Liver (tissue), 9 donors: ENCODE results near the gene VAV3. TPM values are rescaled to one million over a fixed set of nuclear protein-coding genes. Genes with fewer than 3 reads are reported as not detected.
A peak's percentile ranks its signal among the peaks of the same experiment; 100 is the strongest.

Experiments used
- DNase-seq: peaks from one replicate; pipeline ENCODE4 v3.0.0-alpha.2; 2017; ENCODE audit warnings: low spot score
- H3K27ac ChIP-seq, 2 donors: one replicate each; pipeline ENCODE4 v1.7.0; 2013; ENCODE audit warnings: inconsistent platforms in 2 of 2, low read length in 2 of 2, control low read depth in 1 of 2, low read depth in 1 of 2, mild to moderate bottlenecking in 1 of 2
- H3K27me3 ChIP-seq, 4 donors: one replicate each; pipeline versions ENCODE4 v1.6.1 to v1.7.0; 2013; ENCODE audit warnings: low read length in 3 of 4, inconsistent platforms in 1 of 4, mild to moderate bottlenecking in 1 of 4, moderate library complexity in 1 of 4; ENCODE audit not compliant: control insufficient read depth in 4 of 4, insufficient read depth in 4 of 4
- H3K36me3 ChIP-seq, 4 donors: one replicate each; pipeline versions ENCODE4 v1.6.1 to v1.7.0; 2013; ENCODE audit warnings: low read length in 3 of 4, mild to moderate bottlenecking in 3 of 4, low read depth in 1 of 4, moderate library complexity in 1 of 4; ENCODE audit not compliant: control insufficient read depth in 4 of 4, insufficient read depth in 3 of 4
- H3K4me1 ChIP-seq, 4 donors: one replicate each; pipeline versions ENCODE4 v1.6.1 to v1.7.0; 2013; ENCODE audit warnings: low read length in 3 of 4, mild to moderate bottlenecking in 3 of 4, moderate library complexity in 1 of 4; ENCODE audit not compliant: control insufficient read depth in 4 of 4, insufficient read depth in 4 of 4
- H3K4me3 ChIP-seq, 3 donors: one replicate each; pipeline versions ENCODE4 v1.6.1 to v1.7.0; 2013; ENCODE audit warnings: low read length in 3 of 3, control low read depth in 1 of 3, low read depth in 1 of 3, mild to moderate bottlenecking in 1 of 3
- H3K9ac ChIP-seq, 2 donors: one replicate each; pipeline ENCODE4 v1.7.0; 2013; ENCODE audit warnings: low read length in 2 of 2, mild to moderate bottlenecking in 2 of 2, moderate library complexity in 2 of 2, control low read depth in 1 of 2, low read depth in 1 of 2
- H3K9me3 ChIP-seq, 4 donors: one replicate each; pipeline versions ENCODE4 v1.6.1 to v1.7.0; 2013; ENCODE audit warnings: low read length in 3 of 4; ENCODE audit not compliant: control insufficient read depth in 4 of 4
- ATF3 ChIP-seq: IDR thresholded peaks from 2 replicates; pipeline ENCODE4 v1.6.1; 2016; ENCODE audit warnings: antibody characterized with exemption
- CTCF ChIP-seq: fragments of 150-350 bp; IDR thresholded peaks from 2 replicates; pipeline ENCODE4 v1.5.1; 2017; ENCODE audit warnings: improper control_type of control experiment, low read depth, low read length; ENCODE audit not compliant: missing input control
- EGR1 ChIP-seq, 2 donors: IDR thresholded peaks; 2 replicates each; pipeline ENCODE4 v1.6.1; 2016 to 2018; ENCODE audit warnings: antibody characterized with exemption in 2 of 2, low read depth in 2 of 2
- FOXA2 ChIP-seq: IDR thresholded peaks from 2 replicates; pipeline ENCODE4 v1.6.1; 2016; ENCODE audit warnings: antibody characterized with exemption
- GABPA ChIP-seq, 2 donors: IDR thresholded peaks in 1 of 2; conservative IDR thresholded peaks in 1 of 2; 2 replicates each; pipeline ENCODE4 v1.6.1; 2016; ENCODE audit warnings: antibody characterized with exemption in 2 of 2, mild to moderate bottlenecking in 1 of 2, moderate library complexity in 1 of 2
- HNF4A ChIP-seq, 2 donors: conservative IDR thresholded peaks; 2 replicates each; pipeline ENCODE4 v1.6.1; 2016; ENCODE audit warnings: antibody characterized with exemption in 2 of 2, mild to moderate bottlenecking in 2 of 2
- HNF4G ChIP-seq: IDR thresholded peaks from 2 replicates; pipeline ENCODE4 v1.6.1; 2016; ENCODE audit warnings: antibody characterized with exemption
- MAX ChIP-seq: IDR thresholded peaks from 2 replicates; pipeline ENCODE4 v1.6.1; 2016; ENCODE audit warnings: antibody characterized with exemption
- NR2F2 ChIP-seq: IDR thresholded peaks from 2 replicates; pipeline ENCODE4 v1.6.1; 2016; ENCODE audit warnings: antibody characterized with exemption
- REST ChIP-seq: IDR thresholded peaks from 2 replicates; pipeline ENCODE4 v1.6.1; 2016; ENCODE audit warnings: antibody characterized with exemption, mild to moderate bottlenecking
- SP1 ChIP-seq: IDR thresholded peaks from 2 replicates; pipeline ENCODE4 v1.6.1; 2018; ENCODE audit warnings: antibody characterized with exemption, mild to moderate bottlenecking
- TAF1 ChIP-seq: conservative IDR thresholded peaks from 2 replicates; pipeline ENCODE4 v1.6.1; 2016; ENCODE audit warnings: antibody characterized with exemption, mild to moderate bottlenecking
- YY1 ChIP-seq: IDR thresholded peaks from 2 replicates; pipeline ENCODE4 v1.6.1; 2016; ENCODE audit warnings: antibody characterized with exemption, mild to moderate bottlenecking
- ZBTB33 ChIP-seq: IDR thresholded peaks from 2 replicates; pipeline ENCODE4 v1.6.1; 2016; ENCODE audit warnings: antibody characterized with exemption
- WGBS: extraction: QIAGEN DNeasy Blood & Tissue Kit; methylation state at CpG from one replicate; pipeline ENCODE4 v1.1.7; 2013; 5-methylcytosine and 5-hydroxymethylcytosine counted together
- polyA plus RNA-seq, 2 donors: library from polyadenylated mRNA; stranded (reverse) in 1 of 2; unstranded in 1 of 2; fragments of 200-250 nt in 1 of 2; fragments of >200 nt in 1 of 2; fragmentation: Nextera tagmentation in 1 of 2; extraction: Ambion mirVana in 1 of 2; gene quantifications; one replicate each; pipeline versions ENCODE4 v1.2.1 to v1.2.3, GENCODE V29; 2013 to 2015
- total RNA-seq, 2 donors: library from RNA; depleted of rRNA; stranded (reverse); fragments of >200 nt; gene quantifications; one replicate each; pipeline ENCODE4 v1.2.3, GENCODE V29; 2014
- donor health status: healthy.
- donor health status: healthy.
- donor health status: healthy.
- donor health status: healthy.
- donor health status: healthy.

Gene VAV3
- total and polyA plus RNA-seq, 4 donors = 0.46 to 4.8 (median 2.7) TPM

- TF ChIP-seq ATF3 = no peak
- no peak for TF ChIP-seq SP1
- no peak for TF ChIP-seq HNF4G
- TF ChIP-seq HNF4A (conservative IDR thresholded peaks at IDR 0.05) = no peak
- no peak for TF ChIP-seq MAX
- TF ChIP-seq GABPA (IDR thresholded peaks at IDR 0.05 in 1 of 2, conservative IDR thresholded peaks at IDR 0.05 in 1 of 2) = no peak
- TF ChIP-seq REST = peak; percentile 31
- no peaks in the 10 kb centered on the region for H3K4me1 ChIP-seq
- WGBS = 77% methylated on average over 3 of the region's 3 CpGs
- H3K9ac ChIP-seq = no peak overlapping the region
- no peak overlapping the region for H3K4me3 ChIP-seq
- no peak overlapping the region for H3K27ac ChIP-seq
- no peak for DNase-seq
- H3K36me3 ChIP-seq = no peaks in the 10 kb centered on the region
- H3K27me3 ChIP-seq = peaks cover 0 to 4% (median 0%) of the 10 kb centered on the region in 4 donors
- no peaks in the 10 kb centered on the region for H3K9me3 ChIP-seq
These were observed 27.4 kb upstream of the VAV3 start for GRCh38 chr1:107992347-107992746.

GRCh38 chr1:107991371-107992066 is 26.5 kb upstream of the VAV3 start:
- H3K4me1 ChIP-seq = no peaks in the 10 kb centered on the region
- no peak overlapping the region for H3K9ac ChIP-seq
- H3K4me3 ChIP-seq = no peak overlapping the region
- 81% methylated on average over 8 of the region's 8 CpGs for WGBS
- H3K27me3 ChIP-seq = peaks cover 0 to 4% (median 0%) of the 10 kb centered on the region in 4 donors
- H3K9me3 ChIP-seq = no peaks in the 10 kb centered on the region
- H3K27ac ChIP-seq = no peak overlapping the region
- TF ChIP-seq GABPA (IDR thresholded peaks at IDR 0.05 in 1 of 2, conservative IDR thresholded peaks at IDR 0.05 in 1 of 2) (no peak), EGR1 (IDR thresholded peaks at IDR 0.05; ENCODE audit: low read depth in 2 of 2) (no peak)
- no peaks in the 10 kb centered on the region for H3K36me3 ChIP-seq
- DNase-seq = no peak

- 92% methylated on average over 5 of the region's 5 CpGs for WGBS
- no peak overlapping the region for H3K4me3 ChIP-seq
- no peaks in the 10 kb centered on the region for H3K9me3 ChIP-seq
- no peak overlapping the region for H3K27ac ChIP-seq
- peaks cover 0 to 4% (median 0%) of the 10 kb centered on the region in 4 donors for H3K27me3 ChIP-seq
- H3K4me1 ChIP-seq = no peaks in the 10 kb centered on the region
- DNase-seq = no peak
- H3K36me3 ChIP-seq = no peaks in the 10 kb centered on the region
- H3K9ac ChIP-seq = no peak overlapping the region
- TF ChIP-seq ZBTB33 = no peak
- no peak for TF ChIP-seq FOXA2
- TF ChIP-seq CTCF = no peak
- no peak for TF ChIP-seq HNF4A (conservative IDR thresholded peaks at IDR 0.05)
- TF ChIP-seq SP1 = no peak
- no peak for TF ChIP-seq TAF1
- TF ChIP-seq NR2F2 = no peak
- no peak for TF ChIP-seq ATF3
- TF ChIP-seq YY1 = no peak
- TF ChIP-seq REST = no peak
These were observed 25.6 kb upstream of the VAV3 start for GRCh38 chr1:107990606-107991005.
